ENCODE results near the gene ARHGAP4.

ARHGAP4 gene

GRCh38 chrX:153867139-153867538, 58.9 kb downstream of the ARHGAP4 start:
- TF ChIP-seq POLR2A (IDR thresholded peaks at IDR 0.05; ENCODE audit: low read depth, low read length), result no peak
- no peak for TF ChIP-seq TAF1 (IDR thresholded peaks at IDR 0.05; ENCODE audit: low read depth, low read length)
- TF ChIP-seq POLR2AphosphoS5 (IDR thresholded peaks at IDR 0.05; ENCODE audit: low read depth, low read length), result no peak
- no peak for TF ChIP-seq SPI1 (IDR thresholded peaks at IDR 0.05; ENCODE audit: low read depth, low read length)
- no peak for TF ChIP-seq POU2F2 (IDR thresholded peaks at IDR 0.05; ENCODE audit: low read depth, low read length)
- FAIRE-seq (no peak), DNase-seq (ENCODE audit: insufficient read length, low spot score) (peak; percentile 2)

- FAIRE-seq (no peak), DNase-seq (ENCODE audit: insufficient read length, low spot score) (no peak)
- TF ChIP-seq POU2F2 (IDR thresholded peaks at IDR 0.05; ENCODE audit: low read depth, low read length), result no peak
These were observed 59.6 kb downstream of the ARHGAP4 start for GRCh38 chrX:153866302-153867019.

GRCh38 chrX:153865685-153866084, 60.4 kb downstream of the ARHGAP4 start:
- TF ChIP-seq POLR2A (IDR thresholded peaks at IDR 0.05; ENCODE audit: low read depth, low read length) (no peak), SPI1 (IDR thresholded peaks at IDR 0.05; ENCODE audit: low read depth, low read length) (no peak), PAX5 (IDR thresholded peaks at IDR 0.05; ENCODE audit: insufficient read depth, low read length, severe bottlenecking) (no peak), POLR2AphosphoS5 (IDR thresholded peaks at IDR 0.05; ENCODE audit: low read depth, low read length) (no peak), POU2F2 (IDR thresholded peaks at IDR 0.05; ENCODE audit: low read depth, low read length) (no peak), TAF1 (IDR thresholded peaks at IDR 0.05; ENCODE audit: low read depth, low read length) (no peak)
- FAIRE-seq (no peak), DNase-seq (ENCODE audit: insufficient read length, low spot score) (no peak)

- peak; percentile 2 for DNase-seq (ENCODE audit: insufficient read length, low spot score)
- TF ChIP-seq TAF1 (IDR thresholded peaks at IDR 0.05; ENCODE audit: low read depth, low read length) (no peak), POLR2A (IDR thresholded peaks at IDR 0.05; ENCODE audit: low read depth, low read length) (no peak), POLR2AphosphoS5 (IDR thresholded peaks at IDR 0.05; ENCODE audit: low read depth, low read length) (no peak), SPI1 (IDR thresholded peaks at IDR 0.05; ENCODE audit: low read depth, low read length) (no peak)
- no peak for FAIRE-seq
These were observed 60.8 kb downstream of the ARHGAP4 start for GRCh38 chrX:153865321-153865580.

GRCh38 chrX:153864561-153865320, 61.3 kb downstream of the ARHGAP4 start:
- TF ChIP-seq SPI1 (IDR thresholded peaks at IDR 0.05; ENCODE audit: low read depth, low read length) (no peak), POLR2A (IDR thresholded peaks at IDR 0.05; ENCODE audit: low read depth, low read length) (no peak), PAX5 (IDR thresholded peaks at IDR 0.05; ENCODE audit: insufficient read depth, low read length, severe bottlenecking) (no peak), POU2F2 (IDR thresholded peaks at IDR 0.05; ENCODE audit: low read depth, low read length) (no peak), TAF1 (IDR thresholded peaks at IDR 0.05; ENCODE audit: low read depth, low read length) (no peak), POLR2AphosphoS5 (IDR thresholded peaks at IDR 0.05; ENCODE audit: low read depth, low read length) (no peak)
- FAIRE-seq (no peak), DNase-seq (ENCODE audit: insufficient read length, low spot score) (peak; percentile 1)

- FAIRE-seq (no peak), DNase-seq (ENCODE audit: insufficient read length, low spot score) (peak; percentile 3)
- TF ChIP-seq SPI1 (IDR thresholded peaks at IDR 0.05; ENCODE audit: low read depth, low read length), result no peak
These were observed 62.0 kb downstream of the ARHGAP4 start for GRCh38 chrX:153864101-153864500.

- TF ChIP-seq POLR2AphosphoS5 (IDR thresholded peaks at IDR 0.05; ENCODE audit: low read depth, low read length) (no peak), SPI1 (IDR thresholded peaks at IDR 0.05; ENCODE audit: low read depth, low read length) (no peak), POLR2A (IDR thresholded peaks at IDR 0.05; ENCODE audit: low read depth, low read length) (no peak), PAX5 (IDR thresholded peaks at IDR 0.05; ENCODE audit: insufficient read depth, low read length, severe bottlenecking) (no peak), TAF1 (IDR thresholded peaks at IDR 0.05; ENCODE audit: low read depth, low read length) (no peak), POU2F2 (IDR thresholded peaks at IDR 0.05; ENCODE audit: low read depth, low read length) (no peak)
- DNase-seq (ENCODE audit: insufficient read length, low spot score) (peak; percentile 8), FAIRE-seq (no peak)
These were observed 62.6 kb downstream of the ARHGAP4 start for GRCh38 chrX:153863251-153863991.

GRCh38 chrX:153862369-153863250, 63.5 kb downstream of the ARHGAP4 start:
- TF ChIP-seq PAX5 (IDR thresholded peaks at IDR 0.05; ENCODE audit: insufficient read depth, low read length, severe bottlenecking), result no peak
- no peak for TF ChIP-seq POLR2AphosphoS5 (IDR thresholded peaks at IDR 0.05; ENCODE audit: low read depth, low read length)
- no peak for TF ChIP-seq POU2F2 (IDR thresholded peaks at IDR 0.05; ENCODE audit: low read depth, low read length)
- no peak for TF ChIP-seq POLR2A (IDR thresholded peaks at IDR 0.05; ENCODE audit: low read depth, low read length)
- TF ChIP-seq SPI1 (IDR thresholded peaks at IDR 0.05; ENCODE audit: low read depth, low read length), result no peak
- TF ChIP-seq TAF1 (IDR thresholded peaks at IDR 0.05; ENCODE audit: low read depth, low read length), result no peak
- no peak for FAIRE-seq

GRCh38 chrX:153861733-153862310, 64.2 kb downstream of the ARHGAP4 start:
- DNase-seq (ENCODE audit: insufficient read length, low spot score) (no peak), FAIRE-seq (no peak)
- TF ChIP-seq TAF1 (IDR thresholded peaks at IDR 0.05; ENCODE audit: low read depth, low read length), result no peak
- TF ChIP-seq SPI1 (IDR thresholded peaks at IDR 0.05; ENCODE audit: low read depth, low read length), result no peak
- no peak for TF ChIP-seq PAX5 (IDR thresholded peaks at IDR 0.05; ENCODE audit: insufficient read depth, low read length, severe bottlenecking)
- TF ChIP-seq POU2F2 (IDR thresholded peaks at IDR 0.05; ENCODE audit: low read depth, low read length), result no peak
- no peak for TF ChIP-seq POLR2AphosphoS5 (IDR thresholded peaks at IDR 0.05; ENCODE audit: low read depth, low read length)
- no peak for TF ChIP-seq POLR2A (IDR thresholded peaks at IDR 0.05; ENCODE audit: low read depth, low read length)

More at GRCh38 chrX:153862369-153863250, 63.5 kb downstream of the ARHGAP4 start:
- peak; percentile 2 for DNase-seq (ENCODE audit: insufficient read length, low spot score)
